Activated B cell treated with CpG ODN at 0.5 μM for 24 hours (primary cell): ENCODE results near the gene PHACTR3. TPM values are rescaled to one million over a fixed set of nuclear protein-coding genes. Genes with fewer than 3 reads are reported as not detected.

Experiments used
- ATAC-seq: fragments of 200-7000 bp; cut with Tn5 transposase; one replicate; pipeline ENCODE4 v1.10.0; 2021; ENCODE audit warnings: low read depth, mild to moderate bottlenecking, moderate library complexity
- CTCF ChIA-PET: fragments of 350-600 bp; sonication (Branson Sonifier 250); formaldehyde crosslinking; loops from one replicate; lab custom pipeline; 2021; ENCODE audit warnings: antibody characterized with exemption; lab: Charles Lee
- POLR2A ChIA-PET: fragments of 350-600 bp; sonication (Branson Sonifier 250); formaldehyde crosslinking; loops from one replicate; lab custom pipeline; 2021; ENCODE audit warnings: antibody characterized with exemption; lab: Charles Lee
- DNase-seq: peaks from one replicate; pipeline ENCODE4 v3.0.0; 2022
- H3K27ac Mint-ChIP-seq: one replicate; pipeline ENCODE4 v1.8.0; 2020; ENCODE audit warnings: mixed read lengths
- H3K27me3 Mint-ChIP-seq: one replicate; pipeline ENCODE4 v1.8.0; 2021; ENCODE audit warnings: mixed read lengths
- H3K36me3 Mint-ChIP-seq: one replicate; pipeline ENCODE4 v1.8.0; 2021; ENCODE audit warnings: low read depth, mixed read lengths
- H3K4me1 Mint-ChIP-seq: one replicate; pipeline ENCODE4 v1.8.0; 2021; ENCODE audit warnings: mixed read lengths
- H3K4me3 Mint-ChIP-seq: one replicate; pipeline ENCODE4 v1.8.0; 2020; ENCODE audit warnings: mild to moderate bottlenecking, mixed read lengths
- H3K9me3 Mint-ChIP-seq: one replicate; pipeline ENCODE4 v1.8.0; 2020; ENCODE audit warnings: mixed read lengths
- intact Hi-C: fragments of 100-400 bp; cut with micrococcal nuclease; formaldehyde crosslinking; loops from one replicate; pipeline ENCODE4 v1.15.1; 2024
- total RNA-seq: library from RNA; stranded (reverse); gene quantifications from 2 replicates; pipeline ENCODE4 v1.2.3, GENCODE V29; 2022
- TF ChIP-seq, protein P1 (sequence below): fragments of 200-600 bp; IDR thresholded peaks from one replicate; pipeline ENCODE4 v1.8.0; 2022; ENCODE audit warnings: antibody characterized with exemption, mild to moderate bottlenecking

The PHACTR3 gene
- total RNA-seq, 1 donor from 2014 or later, result not detected

- Mint-ChIP-seq H3K36me3 (no peaks in the 10 kb centered on the region), H3K27me3 (no peaks in the 10 kb centered on the region), H3K4me1 (no peaks in the 10 kb centered on the region), H3K27ac (no peak overlapping the region), H3K9me3 (no peaks in the 10 kb centered on the region), H3K4me3 (no peak overlapping the region)
- DNase-seq, result no peak
- TF ChIP-seq, protein P1, sequence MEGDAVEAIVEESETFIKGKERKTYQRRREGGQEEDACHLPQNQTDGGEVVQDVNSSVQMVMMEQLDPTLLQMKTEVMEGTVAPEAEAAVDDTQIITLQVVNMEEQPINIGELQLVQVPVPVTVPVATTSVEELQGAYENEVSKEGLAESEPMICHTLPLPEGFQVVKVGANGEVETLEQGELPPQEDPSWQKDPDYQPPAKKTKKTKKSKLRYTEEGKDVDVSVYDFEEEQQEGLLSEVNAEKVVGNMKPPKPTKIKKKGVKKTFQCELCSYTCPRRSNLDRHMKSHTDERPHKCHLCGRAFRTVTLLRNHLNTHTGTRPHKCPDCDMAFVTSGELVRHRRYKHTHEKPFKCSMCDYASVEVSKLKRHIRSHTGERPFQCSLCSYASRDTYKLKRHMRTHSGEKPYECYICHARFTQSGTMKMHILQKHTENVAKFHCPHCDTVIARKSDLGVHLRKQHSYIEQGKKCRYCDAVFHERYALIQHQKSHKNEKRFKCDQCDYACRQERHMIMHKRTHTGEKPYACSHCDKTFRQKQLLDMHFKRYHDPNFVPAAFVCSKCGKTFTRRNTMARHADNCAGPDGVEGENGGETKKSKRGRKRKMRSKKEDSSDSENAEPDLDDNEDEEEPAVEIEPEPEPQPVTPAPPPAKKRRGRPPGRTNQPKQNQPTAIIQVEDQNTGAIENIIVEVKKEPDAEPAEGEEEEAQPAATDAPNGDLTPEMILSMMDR, result no peak
- intact Hi-C loops, result no loop called here
- ChIA-PET CTCF (no interaction called here), POLR2A (no interaction called here)
- no peak for ATAC-seq
Measured at GRCh38 chr20:59817846-59818615, 213.7 kb downstream of the PHACTR3 start.

- H3K27me3 Mint-ChIP-seq, result no peaks in the 10 kb centered on the region
- H3K9me3 Mint-ChIP-seq, result no peaks in the 10 kb centered on the region
- ATAC-seq (no peak), DNase-seq (no peak)
- H3K4me3 Mint-ChIP-seq, result no peak overlapping the region
- H3K27ac Mint-ChIP-seq, result no peak overlapping the region
- POLR2A ChIA-PET, result no interaction called here
- TF ChIP-seq, protein P1, result no peak
- no peaks in the 10 kb centered on the region for H3K4me1 Mint-ChIP-seq
- no peaks in the 10 kb centered on the region for H3K36me3 Mint-ChIP-seq
- intact Hi-C loops, result no loop called here
- CTCF ChIA-PET, result no interaction called here
Measured at GRCh38 chr20:59818911-59819310, 214.6 kb downstream of the PHACTR3 start.

DNA sequence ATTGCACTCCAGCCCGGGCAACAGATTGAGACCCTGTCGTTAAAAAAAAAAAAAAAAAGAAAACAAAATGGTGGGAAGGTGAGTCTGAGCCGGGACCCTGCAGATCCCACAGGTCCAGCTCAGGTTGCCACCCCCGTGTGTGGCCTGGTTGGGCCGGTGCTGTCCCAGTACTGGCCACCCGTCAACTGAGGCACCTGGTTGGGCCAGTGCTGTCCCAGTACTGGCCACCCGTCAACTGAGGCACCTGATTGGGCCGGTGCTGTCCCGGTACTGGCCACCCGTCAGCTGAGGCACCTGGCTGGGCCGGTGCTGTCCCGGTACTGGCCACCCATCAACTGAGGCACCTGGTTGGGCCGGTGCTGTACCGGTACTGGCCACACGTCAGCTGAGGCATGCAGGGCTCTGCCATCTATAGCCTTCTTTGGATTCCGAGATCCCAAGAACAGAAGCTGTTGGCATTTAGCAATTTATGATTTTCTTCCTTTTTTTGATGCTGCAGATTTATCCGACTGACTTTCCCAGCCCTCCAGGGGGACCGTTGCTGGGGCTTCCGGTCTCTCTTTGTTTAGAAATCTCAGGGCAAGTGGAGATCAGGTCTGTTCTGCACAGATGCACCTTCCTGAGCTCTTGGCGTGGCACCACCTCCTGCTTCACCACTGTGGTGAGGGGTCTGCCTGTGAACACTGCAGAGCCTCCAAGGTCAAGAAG, 215.3 kb downstream of the PHACTR3 start:
- no peak overlapping the region for H3K27ac Mint-ChIP-seq
- CTCF ChIA-PET, result no interaction called here
- DNase-seq, result no peak
- POLR2A ChIA-PET, result no interaction called here
- no peak overlapping the region for H3K4me3 Mint-ChIP-seq
- TF ChIP-seq, protein P1, result no peak
- H3K4me1 Mint-ChIP-seq, result no peaks in the 10 kb centered on the region
- no peaks in the 10 kb centered on the region for H3K27me3 Mint-ChIP-seq
- no peaks in the 10 kb centered on the region for H3K9me3 Mint-ChIP-seq
- intact Hi-C loops, result no loop called here
- H3K36me3 Mint-ChIP-seq, result no peaks in the 10 kb centered on the region
- ATAC-seq, result no peak

DNA sequence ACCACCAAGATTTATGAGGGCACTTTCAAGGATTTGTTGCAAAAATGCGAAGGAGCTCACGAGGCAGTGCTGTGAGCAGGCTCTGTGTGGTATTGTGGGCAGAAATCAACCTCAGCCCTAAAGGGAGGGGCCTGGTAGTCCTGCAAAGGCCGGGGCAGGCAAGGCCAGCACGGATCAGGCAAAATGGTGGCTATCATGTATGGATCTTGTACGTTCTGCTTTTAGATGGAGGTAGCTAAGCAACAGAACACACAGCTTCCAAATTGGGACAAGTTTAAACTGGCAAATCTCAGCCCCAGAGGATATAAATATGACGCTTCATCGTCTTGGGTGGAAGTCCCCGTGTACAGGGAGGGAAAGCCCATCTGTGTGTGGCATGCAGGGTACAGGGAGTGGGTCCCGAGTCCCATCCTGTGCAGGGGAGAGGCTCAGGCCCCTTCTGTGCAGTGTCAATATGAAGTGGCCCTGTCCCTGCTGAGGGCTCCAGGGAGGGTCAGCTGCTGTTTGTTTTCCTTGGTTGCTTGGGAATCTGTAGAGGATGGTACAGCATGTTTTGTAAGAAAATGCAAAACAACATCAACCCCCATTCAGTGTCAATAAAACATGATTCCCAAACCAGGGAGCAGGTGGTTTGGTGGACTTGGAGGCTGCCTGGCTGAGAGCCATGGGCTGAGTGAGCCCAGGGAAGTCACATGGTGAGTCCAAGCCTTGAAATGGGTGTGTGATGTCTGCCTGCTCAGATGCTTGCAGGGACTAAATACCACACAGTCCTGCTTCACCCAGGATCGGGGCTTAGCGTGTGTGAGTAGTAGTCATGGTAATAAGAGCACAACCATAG, 216.1 kb downstream of the PHACTR3 start:
- intact Hi-C loops, result no loop called here
- ChIA-PET CTCF (no interaction called here), POLR2A (no interaction called here)
- Mint-ChIP-seq H3K4me1 (no peaks in the 10 kb centered on the region), H3K27me3 (no peaks in the 10 kb centered on the region), H3K4me3 (no peak overlapping the region), H3K9me3 (no peaks in the 10 kb centered on the region), H3K27ac (no peak overlapping the region), H3K36me3 (no peaks in the 10 kb centered on the region)
- TF ChIP-seq, protein P1, result no peak
- ATAC-seq, result no peak
- DNase-seq, result no peak

DNA sequence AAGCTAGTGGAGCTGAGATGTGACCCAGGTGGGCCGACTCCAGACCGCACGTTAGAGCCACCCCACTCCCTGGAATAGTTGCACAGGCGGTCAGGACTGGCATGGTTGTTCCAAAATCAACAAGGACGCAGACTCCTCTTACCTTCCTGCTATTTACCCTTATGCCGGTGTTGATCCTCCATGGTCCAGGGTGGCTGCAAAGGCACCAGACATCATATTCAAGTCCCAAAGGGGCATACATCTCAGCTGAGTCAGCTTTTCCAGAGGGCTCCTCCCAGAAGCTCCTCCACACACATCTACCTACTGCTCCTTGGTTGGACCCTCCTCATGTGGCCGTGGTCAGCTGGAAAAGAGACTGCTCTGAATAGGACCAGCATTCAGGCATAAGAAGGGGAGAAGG, 216.9 kb downstream of the PHACTR3 start:
- no peak overlapping the region for H3K4me3 Mint-ChIP-seq
- ChIA-PET CTCF (no interaction called here), POLR2A (no interaction called here)
- TF ChIP-seq, protein P1, result no peak
- DNase-seq (no peak), ATAC-seq (no peak)
- H3K27me3 Mint-ChIP-seq, result no peaks in the 10 kb centered on the region
- H3K27ac Mint-ChIP-seq, result no peak overlapping the region
- intact Hi-C loops, result no loop called here
- no peaks in the 10 kb centered on the region for H3K9me3 Mint-ChIP-seq
- H3K36me3 Mint-ChIP-seq, result no peaks in the 10 kb centered on the region
- no peaks in the 10 kb centered on the region for H3K4me1 Mint-ChIP-seq
